T-cell (primary cell): ENCODE results near the gene RASEF. TPM values are rescaled to one million over a fixed set of nuclear protein-coding genes. Genes with fewer than 3 reads are reported as not detected.

ENCODE experiments used
- ATAC-seq, 4 experiments: fragments of 200-7000 bp in 3 of 4; fragments of 150-1000 bp in 1 of 4; cut with Tn5 transposase; replicated peaks in 1 of 4; 1 replicate in 3 of 4; 2 replicates in 1 of 4; pipeline ENCODE4 v1.10.0; 2021; ENCODE audit warnings: moderate library complexity in 3 of 4, mild to moderate bottlenecking in 2 of 4, moderate number of reproducible peaks in 1 of 4
- CTCF ChIA-PET, 2 donors: fragments of 300-600 bp; sonication (Branson Sonifier 250); formaldehyde crosslinking; loops; one replicate each; lab custom pipeline; 2022; ENCODE audit warnings: antibody characterized with exemption in 2 of 2; lab: Charles Lee
- POLR2A ChIA-PET, 2 donors: fragments of 300-600 bp; sonication (Branson Sonifier 250); formaldehyde crosslinking; loops; one replicate each; lab custom pipeline; 2022; ENCODE audit warnings: antibody characterized with exemption in 2 of 2; lab: Charles Lee
- DNase-seq, 35 experiments: peaks; one replicate each; pipeline versions ENCODE4 v3.0.0 to v3.0.0-alpha.2; 2013 to 2023
- H3K27ac ChIP-seq: one replicate; pipeline ENCODE4 v1.5.1; 2013; ENCODE audit warnings: low read length
- H3K27me3 ChIP-seq, 2 experiments: replicated peaks in 1 of 2; 1 replicate in 1 of 2; 2 replicates in 1 of 2; pipeline versions ENCODE4 v1.6.1 to v1.7.0; 2013; ENCODE audit warnings: low read length in 1 of 2, mixed read lengths in 1 of 2; ENCODE audit not compliant: control insufficient read depth in 2 of 2, insufficient read depth in 2 of 2; ENCODE audit errors: extremely low read depth in 1 of 2
- H3K36me3 ChIP-seq, 2 donors: 1 replicate in 1 of 2; 2 replicates in 1 of 2; pipeline versions ENCODE4 v1.6.1 to v1.7.0; 2013; ENCODE audit warnings: low read length in 1 of 2; ENCODE audit not compliant: control insufficient read depth in 2 of 2, insufficient read depth in 1 of 2; ENCODE audit errors: extremely low read depth in 1 of 2
- H3K4me1 ChIP-seq, 2 experiments: 1 replicate in 1 of 2; 2 replicates in 1 of 2; pipeline versions ENCODE4 v1.6.1 to v1.7.0; 2013; ENCODE audit warnings: low read length in 2 of 2, mixed read lengths in 1 of 2; ENCODE audit not compliant: insufficient read depth in 2 of 2, control insufficient read depth in 1 of 2; ENCODE audit errors: extremely low read depth in 1 of 2
- H3K4me3 ChIP-seq, 2 donors: 1 replicate in 1 of 2; 2 replicates in 1 of 2; pipeline versions ENCODE4 v1.5.1 to v1.7.0; 2013; ENCODE audit warnings: mild to moderate bottlenecking in 2 of 2, low read length in 1 of 2, moderate library complexity in 1 of 2; ENCODE audit not compliant: control insufficient read depth in 1 of 2; ENCODE audit errors: extremely low read depth in 1 of 2
- H3K9me3 ChIP-seq: 2 replicates; pipeline ENCODE4 v1.7.0; 2013
- H3K27ac Mint-ChIP-seq, 2 donors: one replicate each; pipeline ENCODE4 v1.8.0; 2020 to 2021; ENCODE audit warnings: mild to moderate bottlenecking in 2 of 2, mixed read lengths in 2 of 2
- H3K27me3 Mint-ChIP-seq, 2 donors: one replicate each; pipeline ENCODE4 v1.8.0; 2021 to 2022; ENCODE audit warnings: mixed read lengths in 2 of 2
- H3K36me3 Mint-ChIP-seq: one replicate; pipeline ENCODE4 v1.8.0; 2021; ENCODE audit warnings: mixed read lengths
- H3K4me1 Mint-ChIP-seq, 3 donors: one replicate each; pipeline ENCODE4 v1.8.0; 2020 to 2022; ENCODE audit warnings: mixed read lengths in 3 of 3, mild to moderate bottlenecking in 1 of 3
- H3K4me3 Mint-ChIP-seq, 3 donors: one replicate each; pipeline ENCODE4 v1.8.0; 2020 to 2022; ENCODE audit warnings: mild to moderate bottlenecking in 3 of 3, mixed read lengths in 3 of 3, moderate library complexity in 3 of 3
- H3K9me3 Mint-ChIP-seq, 3 donors: one replicate each; pipeline ENCODE4 v1.8.0; 2020 to 2022; ENCODE audit warnings: mixed read lengths in 3 of 3
- WGBS: methylation state at CpG from one replicate; pipeline ENCODE4 v1.1.5; 2013; ENCODE audit warnings: missing lambda C conversion rate; ENCODE audit not compliant: insufficient coverage; 5-methylcytosine and 5-hydroxymethylcytosine counted together
- total RNA-seq, 35 experiments: library from RNA in 6 of 35; stranded (reverse) in 6 of 35; fragments of 120-200 nt in 1 of 35; gene quantifications; one replicate each; pipeline versions ENCODE4 v1.2.1 to v1.2.4 and lab custom pipeline; 2013 to 2026

The RASEF gene
- total RNA-seq, 5 donors from 2014 or later (not counting 1 experiment from before 2014, with no cell fraction given), result 0.09 to 0.16 TPM; not detected in 3

- Histone ChIP-seq H3K4me3 (no peak overlapping the region), H3K36me3 (no peaks in the 10 kb centered on the region), H3K9me3 (no peaks in the 10 kb centered on the region), H3K27me3 (peaks cover 6 to 11% of the 10 kb centered on the region in 2 experiments), H3K27ac (no peak overlapping the region), H3K4me1 (no peaks in the 10 kb centered on the region)
- 9% methylated on average over 44 of the region's 53 CpGs for WGBS
- Mint-ChIP-seq H3K9me3 (peaks cover 0 to 3% (median 3%) of the 10 kb centered on the region in 3 donors), H3K27ac (no peak overlapping the region), H3K27me3 (peaks cover 38 to 40% of the 10 kb centered on the region in 2 donors), H3K4me1 (no peaks in the 10 kb centered on the region), H3K4me3 (no peak overlapping the region), H3K36me3 (no peaks in the 10 kb centered on the region)
- CTCF ChIA-PET, result no interaction called here
- ATAC-seq (no peak), DNase-seq (no peak)
- POLR2A ChIA-PET, result no interaction called here
Observed at GRCh38 chr9:83061990-83062650, 822 bp downstream of the RASEF start.

GRCh38 chr9:83061036-83061435, 1.9 kb downstream of the RASEF start:
- Mint-ChIP-seq H3K27me3 (peaks cover 38 to 44% of the 10 kb centered on the region in 2 donors), H3K4me3 (no peak overlapping the region)
- CTCF ChIA-PET, result no interaction called here

DNA sequence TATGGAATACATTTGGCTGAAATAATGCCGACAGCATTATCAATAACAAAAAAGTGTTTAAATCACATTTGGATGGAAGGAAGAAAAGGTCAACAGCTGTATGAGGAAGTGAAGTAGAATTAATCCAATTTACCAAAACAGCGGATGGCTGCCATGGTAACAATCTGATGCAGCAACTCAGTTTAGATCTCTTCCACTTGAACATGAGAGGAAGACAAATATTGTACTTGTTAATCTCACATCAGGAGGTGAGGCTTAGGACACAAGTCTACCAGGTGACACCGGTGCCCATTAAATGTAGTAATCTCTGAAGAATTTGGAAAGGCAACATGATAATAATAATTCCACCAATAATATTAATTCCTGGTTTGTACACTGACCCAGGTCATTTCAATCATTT, 2.4 kb downstream of the RASEF start:
- no peak for ATAC-seq
- H3K27ac Mint-ChIP-seq, result no peak overlapping the region
- H3K4me1 Mint-ChIP-seq, result no peaks in the 10 kb centered on the region
- no peaks in the 10 kb centered on the region for H3K4me1 ChIP-seq
- POLR2A ChIA-PET, result no interaction called here
- H3K4me3 ChIP-seq, result no peak overlapping the region
- CTCF ChIA-PET, result no interaction called here
- peaks cover 4 to 11% of the 10 kb centered on the region in 2 experiments for H3K27me3 ChIP-seq
- no peak overlapping the region for H3K27ac ChIP-seq
- peaks cover 38 to 45% of the 10 kb centered on the region in 2 donors for H3K27me3 Mint-ChIP-seq
- no peaks in the 10 kb centered on the region for H3K36me3 Mint-ChIP-seq
- no peaks in the 10 kb centered on the region for H3K36me3 ChIP-seq
- no peak overlapping the region for H3K4me3 Mint-ChIP-seq
- H3K9me3 ChIP-seq, result no peaks in the 10 kb centered on the region
- no peak for DNase-seq
- peaks cover 3 to 6% (median 6%) of the 10 kb centered on the region in 3 donors for H3K9me3 Mint-ChIP-seq
- no CpG with 5 or more reads among the region's 3 CpGs for WGBS

More at GRCh38 chr9:83061036-83061435, 1.9 kb downstream of the RASEF start:
- ATAC-seq (no peak), DNase-seq (no peak)
- WGBS, result 100% methylated on average over 1 of the region's 2 CpGs
- H3K4me1 ChIP-seq, result no peaks in the 10 kb centered on the region
- H3K27ac ChIP-seq, result no peak overlapping the region
- H3K9me3 ChIP-seq, result no peaks in the 10 kb centered on the region
- H3K36me3 ChIP-seq, result no peaks in the 10 kb centered on the region
- H3K4me1 Mint-ChIP-seq, result no peaks in the 10 kb centered on the region
- no peak overlapping the region for H3K27ac Mint-ChIP-seq
- H3K4me3 ChIP-seq, result no peak overlapping the region
- POLR2A ChIA-PET, result no interaction called here
- peaks cover 6 to 11% of the 10 kb centered on the region in 2 experiments for H3K27me3 ChIP-seq
- no peaks in the 10 kb centered on the region for H3K36me3 Mint-ChIP-seq
- peaks cover 3 to 4% (median 3%) of the 10 kb centered on the region in 3 donors for H3K9me3 Mint-ChIP-seq

DNA sequence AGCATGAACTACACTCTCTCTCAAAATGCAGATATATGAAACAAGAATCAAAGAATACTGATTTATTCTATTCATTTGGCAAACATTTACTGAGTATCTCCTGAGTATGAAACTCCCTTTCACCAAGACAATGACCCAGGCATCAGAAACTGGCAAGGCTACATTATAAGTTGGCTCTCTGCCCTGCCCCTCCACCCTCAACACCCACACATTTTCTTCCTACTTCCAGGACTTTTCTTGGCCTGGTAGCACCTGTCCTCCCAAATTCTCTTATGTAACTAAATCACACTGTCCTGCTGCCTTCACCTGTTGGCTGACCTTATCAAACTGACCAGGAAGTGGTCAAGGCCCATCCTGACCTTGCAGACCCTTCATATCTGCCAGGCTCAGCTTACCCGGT, 3.5 kb downstream of the RASEF start:
- POLR2A ChIA-PET, result no interaction called here
- ATAC-seq, result no peak
- no peaks in the 10 kb centered on the region for H3K9me3 ChIP-seq
- H3K4me3 ChIP-seq, result no peak overlapping the region
- H3K4me1 ChIP-seq, result no peaks in the 10 kb centered on the region
- peaks cover 2 to 9% of the 10 kb centered on the region in 2 experiments for H3K27me3 ChIP-seq
- Mint-ChIP-seq H3K36me3 (no peaks in the 10 kb centered on the region), H3K9me3 (peaks cover 5 to 9% (median 9%) of the 10 kb centered on the region in 3 donors), H3K4me1 (no peaks in the 10 kb centered on the region), H3K27me3 (peaks cover 31 to 42% of the 10 kb centered on the region in 2 donors), H3K4me3 (no peak overlapping the region), H3K27ac (no peak overlapping the region)
- CTCF ChIA-PET, result no interaction called here
- no peaks in the 10 kb centered on the region for H3K36me3 ChIP-seq
- WGBS, result 75% methylated on average over 1 of the region's 1 CpG
- no peak overlapping the region for H3K27ac ChIP-seq
- no peak for DNase-seq

DNA sequence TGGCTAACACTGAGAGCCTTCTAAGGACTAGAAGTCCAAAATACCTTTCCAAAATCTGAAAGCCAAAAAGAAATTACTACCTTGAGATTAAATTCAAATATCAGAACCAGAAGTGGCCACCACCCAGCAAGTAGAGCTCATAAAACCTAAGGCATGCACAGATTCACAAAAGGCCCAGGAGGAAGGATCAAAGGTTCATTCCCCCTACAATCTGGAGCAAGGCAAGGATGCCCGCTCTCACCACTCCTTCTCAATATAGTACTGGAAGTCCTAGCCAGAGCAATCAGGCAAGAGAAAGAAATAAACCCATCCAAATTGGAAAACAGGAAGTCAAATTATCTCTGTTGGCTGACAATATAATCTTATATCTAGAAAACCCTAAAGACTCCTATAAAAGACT, 6.0 kb downstream of the RASEF start:
- no peaks in the 10 kb centered on the region for H3K9me3 ChIP-seq
- ATAC-seq (no peak), DNase-seq (no peak)
- no peak overlapping the region for H3K27ac ChIP-seq
- H3K36me3 ChIP-seq, result no peaks in the 10 kb centered on the region
- Mint-ChIP-seq H3K27me3 (peaks cover 18 to 29% of the 10 kb centered on the region in 2 donors), H3K4me3 (no peak overlapping the region), H3K36me3 (no peaks in the 10 kb centered on the region), H3K27ac (no peak overlapping the region), H3K9me3 (peaks cover 5 to 9% (median 6%) of the 10 kb centered on the region in 3 donors), H3K4me1 (no peaks in the 10 kb centered on the region)
- ChIA-PET CTCF (no interaction called here), POLR2A (no interaction called here)
- H3K27me3 ChIP-seq, result peaks cover 2% of the 10 kb centered on the region in 2 experiments
- no peaks in the 10 kb centered on the region for H3K4me1 ChIP-seq
- no peak overlapping the region for H3K4me3 ChIP-seq
- no CpG with 5 or more reads among the region's 1 CpG for WGBS

GRCh38 chr9:83056174-83056573, 6.8 kb downstream of the RASEF start:
- DNase-seq, result no peak
- no peaks in the 10 kb centered on the region for H3K36me3 Mint-ChIP-seq
- ATAC-seq, result no peak
- H3K27me3 Mint-ChIP-seq, result peaks cover 12 to 21% of the 10 kb centered on the region in 2 donors
- no peak overlapping the region for H3K4me3 Mint-ChIP-seq
- WGBS, result no CpG with 5 or more reads among the region's 2 CpGs
- Histone ChIP-seq H3K4me1 (no peaks in the 10 kb centered on the region), H3K9me3 (no peaks in the 10 kb centered on the region), H3K4me3 (no peak overlapping the region), H3K27ac (no peak overlapping the region), H3K36me3 (no peaks in the 10 kb centered on the region), H3K27me3 (peaks cover 0 to 2% of the 10 kb centered on the region in 2 experiments)
- peaks cover 5 to 9% (median 6%) of the 10 kb centered on the region in 3 donors for H3K9me3 Mint-ChIP-seq
- H3K27ac Mint-ChIP-seq, result no peak overlapping the region
- POLR2A ChIA-PET, result no interaction called here
- CTCF ChIA-PET, result no interaction called here
- no peaks in the 10 kb centered on the region for H3K4me1 Mint-ChIP-seq
